OCI-LY7 (cell line): ENCODE measurements around the gene UGDH.

ENCODE experiments used
- EZH2phosphoT487 ChIP-seq: fragments of 200-600 bp; sonication (generic); IDR thresholded peaks from 2 replicates; pipeline ENCODE4 v1.6.1; 2018; ENCODE audit warnings: low read depth, borderline replicate concordance, mild to moderate bottlenecking, mixed run types, antibody characterized with exemption, low read length, moderate library complexity, mixed read lengths
- TF ChIP-seq, protein P1 (sequence below): fragments of 200-600 bp; sonication (generic); conservative IDR thresholded peaks from 2 replicates; pipeline ENCODE4 v1.5.1; 2014; ENCODE audit warnings: mild to moderate bottlenecking, antibody characterized with exemption, low read length, moderate library complexity, mixed read lengths

DNA sequence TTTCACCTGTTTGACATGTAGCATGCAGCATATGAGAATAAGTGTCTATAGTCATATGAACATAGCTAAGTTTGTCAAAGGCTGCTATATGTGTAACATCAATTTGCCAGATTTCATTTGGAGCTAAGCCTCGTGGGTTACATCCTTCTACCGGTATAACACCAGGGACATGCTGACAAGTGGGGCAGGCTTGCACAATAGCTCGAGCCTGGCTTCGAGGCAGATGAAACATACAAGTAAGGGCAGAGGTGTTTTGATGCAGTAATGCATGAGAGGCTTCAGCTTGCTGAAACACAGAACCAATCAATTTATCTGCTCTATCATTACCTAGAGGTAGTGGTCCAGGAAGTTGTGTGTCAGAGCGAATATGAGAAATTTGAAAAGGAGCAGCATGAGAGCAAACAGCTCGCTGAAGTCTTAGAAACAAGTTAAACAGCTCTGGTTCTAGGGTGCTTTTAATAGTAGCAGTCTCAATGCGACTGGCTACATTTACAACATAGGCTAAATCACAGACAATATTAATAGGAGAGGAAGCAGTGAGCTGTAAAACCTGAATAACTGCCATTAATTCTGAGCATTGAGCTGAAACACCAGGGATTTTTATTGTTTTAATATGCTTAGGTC, 14.9 kb upstream of the UGDH start:
- TF ChIP-seq, protein P1, sequence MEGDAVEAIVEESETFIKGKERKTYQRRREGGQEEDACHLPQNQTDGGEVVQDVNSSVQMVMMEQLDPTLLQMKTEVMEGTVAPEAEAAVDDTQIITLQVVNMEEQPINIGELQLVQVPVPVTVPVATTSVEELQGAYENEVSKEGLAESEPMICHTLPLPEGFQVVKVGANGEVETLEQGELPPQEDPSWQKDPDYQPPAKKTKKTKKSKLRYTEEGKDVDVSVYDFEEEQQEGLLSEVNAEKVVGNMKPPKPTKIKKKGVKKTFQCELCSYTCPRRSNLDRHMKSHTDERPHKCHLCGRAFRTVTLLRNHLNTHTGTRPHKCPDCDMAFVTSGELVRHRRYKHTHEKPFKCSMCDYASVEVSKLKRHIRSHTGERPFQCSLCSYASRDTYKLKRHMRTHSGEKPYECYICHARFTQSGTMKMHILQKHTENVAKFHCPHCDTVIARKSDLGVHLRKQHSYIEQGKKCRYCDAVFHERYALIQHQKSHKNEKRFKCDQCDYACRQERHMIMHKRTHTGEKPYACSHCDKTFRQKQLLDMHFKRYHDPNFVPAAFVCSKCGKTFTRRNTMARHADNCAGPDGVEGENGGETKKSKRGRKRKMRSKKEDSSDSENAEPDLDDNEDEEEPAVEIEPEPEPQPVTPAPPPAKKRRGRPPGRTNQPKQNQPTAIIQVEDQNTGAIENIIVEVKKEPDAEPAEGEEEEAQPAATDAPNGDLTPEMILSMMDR, result no peak
- no peak for TF ChIP-seq EZH2phosphoT487
